SK-N-SH treated with all-trans-retinoic acid at 6 μM for 48 hours (cell line): ENCODE data around the gene TNP2.

Experiments
- ATAC-seq: fragments of 200-7000 bp; cut with Tn5 transposase; 3 replicates; pipeline ENCODE4 v1.9.1; 2020; ENCODE audit warnings: mild to moderate bottlenecking, moderate library complexity
- ARNTL ChIP-seq: fragments of 450-650 bp; formaldehyde crosslinking; IDR thresholded peaks from 2 replicates; pipeline ENCODE4 v1.5.0; 2020; ENCODE audit warnings: low read depth, mild to moderate bottlenecking, moderate library complexity, borderline replicate concordance
- BACH2 ChIP-seq: fragments of 250-450 bp; sonication (Bioruptor Pico); IDR thresholded peaks from 2 replicates; pipeline ENCODE4 v1.9.0; 2021; ENCODE audit warnings: mild to moderate bottlenecking, borderline replicate concordance
- CSDC2 ChIP-seq: fragments of 250-450 bp; sonication (Bioruptor Pico); IDR thresholded peaks from 2 replicates; pipeline ENCODE4 v1.5.0; 2020; ENCODE audit warnings: mild to moderate bottlenecking, moderate library complexity
- CSRNP3 ChIP-seq: fragments of 250-450 bp; sonication (Bioruptor Pico); IDR thresholded peaks from 2 replicates; pipeline ENCODE4 v1.5.1; 2021; ENCODE audit warnings: mild to moderate bottlenecking, moderate library complexity
- ESRRG ChIP-seq: fragments of 250-450 bp; sonication (Bioruptor Pico); IDR thresholded peaks from 2 replicates; pipeline ENCODE4 v1.6.1; 2021; ENCODE audit warnings: mild to moderate bottlenecking
- GLIS3 ChIP-seq: fragments of 250-450 bp; sonication (Bioruptor Pico); IDR thresholded peaks from 2 replicates; pipeline ENCODE4 v1.5.0; 2020; ENCODE audit warnings: mild to moderate bottlenecking, moderate library complexity
- ISL1 ChIP-seq: fragments of 250-450 bp; sonication (Bioruptor Pico); IDR thresholded peaks from 2 replicates; pipeline ENCODE4 v2.1.2; 2022; ENCODE audit warnings: mild to moderate bottlenecking, moderate library complexity
- OSR1 ChIP-seq: fragments of 250-450 bp; sonication (Bioruptor Pico); IDR thresholded peaks from 2 replicates; pipeline ENCODE4 v1.8.0; 2022; ENCODE audit warnings: moderate library complexity, mild to moderate bottlenecking, inconsistent platforms
- PATZ1 ChIP-seq: fragments of 250-450 bp; sonication (Bioruptor Pico); IDR thresholded peaks from 2 replicates; pipeline ENCODE4 v1.8.0; 2020; ENCODE audit warnings: mild to moderate bottlenecking, moderate library complexity, borderline replicate concordance
- POU6F1 ChIP-seq: fragments of 250-450 bp; sonication (Bioruptor Pico); IDR thresholded peaks from 2 replicates; pipeline ENCODE4 v1.8.0; 2021; ENCODE audit warnings: low read depth, mild to moderate bottlenecking, moderate library complexity, borderline replicate concordance
- PPARA ChIP-seq: fragments of 250-450 bp; sonication (Bioruptor Pico); IDR thresholded peaks from 2 replicates; pipeline ENCODE4 v1.5.0; 2020; ENCODE audit warnings: mild to moderate bottlenecking, borderline replicate concordance
- SNAI2 ChIP-seq: fragments of 250-450 bp; sonication (Bioruptor Pico); IDR thresholded peaks from 2 replicates; pipeline ENCODE4 v1.5.0; 2020; ENCODE audit warnings: mild to moderate bottlenecking, moderate library complexity
- TCF4 ChIP-seq: fragments of 250-450 bp; sonication (Bioruptor Pico); IDR thresholded peaks from 2 replicates; pipeline ENCODE4 v1.8.0; 2021; ENCODE audit warnings: mild to moderate bottlenecking, moderate library complexity, borderline replicate concordance
- TSHZ2 ChIP-seq: fragments of 250-450 bp; sonication (Bioruptor Pico); IDR thresholded peaks from 2 replicates; pipeline ENCODE4 v1.5.0; 2020; ENCODE audit warnings: mild to moderate bottlenecking, moderate library complexity
- ZC3H10 ChIP-seq: fragments of 250-450 bp; sonication (Bioruptor Pico); IDR thresholded peaks from 2 replicates; pipeline ENCODE4 v1.5.1; 2021; ENCODE audit warnings: mild to moderate bottlenecking, moderate library complexity
- ZFP3 ChIP-seq: fragments of 250-450 bp; sonication (Bioruptor Pico); IDR thresholded peaks from 2 replicates; pipeline ENCODE4 v1.5.0; 2020; ENCODE audit warnings: mild to moderate bottlenecking, moderate library complexity
- ZFP30 ChIP-seq: fragments of 450-650 bp; formaldehyde crosslinking; IDR thresholded peaks from 2 replicates; pipeline ENCODE4 v1.5.0; 2022; ENCODE audit warnings: mild to moderate bottlenecking, moderate library complexity
- ZNF565 ChIP-seq: fragments of 450-650 bp; formaldehyde crosslinking; conservative IDR thresholded peaks from 2 replicates; pipeline ENCODE4 v1.5.0; 2020; ENCODE audit warnings: low read depth, mild to moderate bottlenecking, moderate library complexity
- ZNF70 ChIP-seq: fragments of 450-650 bp; formaldehyde crosslinking; IDR thresholded peaks from 2 replicates; pipeline ENCODE4 v1.5.0; 2020; ENCODE audit warnings: mild to moderate bottlenecking, moderate library complexity
- ZNF8 ChIP-seq: fragments of 450-650 bp; formaldehyde crosslinking; IDR thresholded peaks from 2 replicates; pipeline ENCODE4 v1.5.0; 2020; ENCODE audit warnings: mild to moderate bottlenecking, moderate library complexity

TNP2 gene

GRCh38 chr16:11253009-11253994, 15.8 kb downstream of the TNP2 start (continued):
- TF ChIP-seq ZFP30 (CRISPR knock-in tag) (no peak), PPARA (CRISPR knock-in tag) (no peak), CSDC2 (no peak), PATZ1 (CRISPR knock-in tag) (no peak), ZC3H10 (CRISPR knock-in tag) (no peak)
- TF ChIP-seq, all 23 proteins: peak for 0

- TF ChIP-seq ZNF70 (CRISPR knock-in tag) (no peak), ZNF565 (no peak), TCF4 (CRISPR knock-in tag) (no peak), PATZ1 (CRISPR knock-in tag) (no peak), TSHZ2 (CRISPR knock-in tag) (no peak), ARNTL (CRISPR knock-in tag) (no peak), ESRRG (CRISPR knock-in tag) (no peak), SNAI2 (CRISPR knock-in tag) (no peak), OSR1 (no peak), CSDC2 (no peak), ZFP3 (CRISPR knock-in tag) (no peak), BACH2 (CRISPR knock-in tag) (no peak), ISL1 (no peak), ZC3H10 (CRISPR knock-in tag) (no peak), GLIS3 (CRISPR knock-in tag) (no peak), POU6F1 (CRISPR knock-in tag) (no peak), ZNF8 (no peak)
- ATAC-seq: no peak
Measured at GRCh38 chr16:11252482-11252931, 16.6 kb downstream of the TNP2 start.

- no peak for ATAC-seq
- no peak for TF ChIP-seq PPARA (CRISPR knock-in tag)
- TF ChIP-seq ZNF8: no peak
- TF ChIP-seq ESRRG (CRISPR knock-in tag): no peak
- TF ChIP-seq ZFP30 (CRISPR knock-in tag): no peak
- no peak for TF ChIP-seq CSRNP3 (CRISPR knock-in tag)
- no peak for TF ChIP-seq TSHZ2 (CRISPR knock-in tag)
- TF ChIP-seq ZFP3 (CRISPR knock-in tag): no peak
- no peak for TF ChIP-seq ZNF565
Measured at GRCh38 chr16:11251525-11252481, 17.3 kb downstream of the TNP2 start.
